ENCODE results near the gene MRPL49.

Gene MRPL49

DNA sequence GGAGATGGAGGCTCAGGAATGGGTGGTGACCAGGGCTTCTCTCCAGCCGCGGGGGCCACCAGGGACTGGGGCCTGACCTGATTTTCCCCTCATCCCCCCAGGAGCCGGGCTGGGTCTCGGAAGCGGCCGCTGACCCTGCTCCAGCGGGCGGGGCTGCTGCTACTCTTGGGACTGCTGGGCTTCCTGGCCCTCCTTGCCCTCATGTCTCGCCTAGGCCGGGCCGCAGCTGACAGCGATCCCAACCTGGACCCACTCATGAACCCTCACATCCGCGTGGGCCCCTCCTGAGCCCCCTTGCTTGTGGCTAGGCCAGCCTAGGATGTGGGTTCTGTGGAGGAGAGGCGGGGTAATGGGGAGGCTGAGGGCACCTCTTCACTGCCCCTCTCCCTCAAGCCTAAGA is 34.3 kb upstream of the MRPL49 start (continued):
- TF ChIP-seq PRDM4 (tag by site-specific recombination; IDR thresholded peaks at IDR 0.05) (no peak), ZBTB20 (tag by site-specific recombination; IDR thresholded peaks at IDR 0.05) (no peak), ZSCAN16 (tag by site-specific recombination; IDR thresholded peaks at IDR 0.05) (no peak), ZBTB21 (tag by site-specific recombination; IDR thresholded peaks at IDR 0.05) (no peak), SALL2 (tag by site-specific recombination; IDR thresholded peaks at IDR 0.05; ENCODE audit: borderline replicate concordance) (no peak), ZNF391 (tag by site-specific recombination; IDR thresholded peaks at IDR 0.05; ENCODE audit: borderline replicate concordance, low read depth) (no peak), ZNF658 (tag by site-specific recombination; IDR thresholded peaks at IDR 0.05) (no peak), ZNF155 (tag by site-specific recombination; IDR thresholded peaks at IDR 0.05) (no peak)
- TF ChIP-seq, protein P1, sequence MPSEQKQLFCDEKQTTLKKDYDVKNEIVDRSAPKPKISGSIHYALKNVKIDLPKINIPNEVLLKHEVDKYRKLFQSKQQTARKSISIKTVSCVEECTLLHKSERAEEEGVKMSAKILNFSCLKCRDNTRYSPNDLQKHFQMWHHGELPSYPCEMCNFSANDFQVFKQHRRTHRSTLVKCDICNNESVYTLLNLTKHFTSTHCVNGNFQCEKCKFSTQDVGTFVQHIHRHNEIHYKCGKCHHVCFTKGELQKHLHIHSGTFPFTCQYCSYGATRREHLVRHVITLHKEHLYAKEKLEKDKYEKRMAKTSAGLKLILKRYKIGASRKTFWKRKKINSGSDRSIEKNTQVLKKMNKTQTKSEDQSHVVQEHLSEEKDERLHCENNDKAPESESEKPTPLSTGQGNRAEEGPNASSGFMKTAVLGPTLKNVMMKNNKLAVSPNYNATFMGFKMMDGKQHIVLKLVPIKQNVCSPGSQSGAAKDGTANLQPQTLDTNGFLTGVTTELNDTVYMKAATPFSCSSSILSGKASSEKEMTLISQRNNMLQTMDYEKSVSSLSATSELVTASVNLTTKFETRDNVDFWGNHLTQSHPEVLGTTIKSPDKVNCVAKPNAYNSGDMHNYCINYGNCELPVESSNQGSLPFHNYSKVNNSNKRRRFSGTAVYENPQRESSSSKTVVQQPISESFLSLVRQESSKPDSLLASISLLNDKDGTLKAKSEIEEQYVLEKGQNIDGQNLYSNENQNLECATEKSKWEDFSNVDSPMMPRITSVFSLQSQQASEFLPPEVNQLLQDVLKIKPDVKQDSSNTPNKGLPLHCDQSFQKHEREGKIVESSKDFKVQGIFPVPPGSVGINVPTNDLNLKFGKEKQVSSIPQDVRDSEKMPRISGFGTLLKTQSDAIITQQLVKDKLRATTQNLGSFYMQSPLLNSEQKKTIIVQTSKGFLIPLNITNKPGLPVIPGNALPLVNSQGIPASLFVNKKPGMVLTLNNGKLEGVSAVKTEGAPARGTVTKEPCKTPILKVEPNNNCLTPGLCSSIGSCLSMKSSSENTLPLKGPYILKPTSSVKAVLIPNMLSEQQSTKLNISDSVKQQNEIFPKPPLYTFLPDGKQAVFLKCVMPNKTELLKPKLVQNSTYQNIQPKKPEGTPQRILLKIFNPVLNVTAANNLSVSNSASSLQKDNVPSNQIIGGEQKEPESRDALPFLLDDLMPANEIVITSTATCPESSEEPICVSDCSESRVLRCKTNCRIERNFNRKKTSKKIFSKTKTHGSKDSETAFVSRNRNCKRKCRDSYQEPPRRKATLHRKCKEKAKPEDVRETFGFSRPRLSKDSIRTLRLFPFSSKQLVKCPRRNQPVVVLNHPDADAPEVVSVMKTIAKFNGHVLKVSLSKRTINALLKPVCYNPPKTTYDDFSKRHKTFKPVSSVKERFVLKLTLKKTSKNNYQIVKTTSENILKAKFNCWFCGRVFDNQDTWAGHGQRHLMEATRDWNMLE (tag by site-specific recombination; conservative IDR thresholded peaks at IDR 0.05; ENCODE audit: low read depth) = no peak
- TF ChIP-seq, protein P2, sequence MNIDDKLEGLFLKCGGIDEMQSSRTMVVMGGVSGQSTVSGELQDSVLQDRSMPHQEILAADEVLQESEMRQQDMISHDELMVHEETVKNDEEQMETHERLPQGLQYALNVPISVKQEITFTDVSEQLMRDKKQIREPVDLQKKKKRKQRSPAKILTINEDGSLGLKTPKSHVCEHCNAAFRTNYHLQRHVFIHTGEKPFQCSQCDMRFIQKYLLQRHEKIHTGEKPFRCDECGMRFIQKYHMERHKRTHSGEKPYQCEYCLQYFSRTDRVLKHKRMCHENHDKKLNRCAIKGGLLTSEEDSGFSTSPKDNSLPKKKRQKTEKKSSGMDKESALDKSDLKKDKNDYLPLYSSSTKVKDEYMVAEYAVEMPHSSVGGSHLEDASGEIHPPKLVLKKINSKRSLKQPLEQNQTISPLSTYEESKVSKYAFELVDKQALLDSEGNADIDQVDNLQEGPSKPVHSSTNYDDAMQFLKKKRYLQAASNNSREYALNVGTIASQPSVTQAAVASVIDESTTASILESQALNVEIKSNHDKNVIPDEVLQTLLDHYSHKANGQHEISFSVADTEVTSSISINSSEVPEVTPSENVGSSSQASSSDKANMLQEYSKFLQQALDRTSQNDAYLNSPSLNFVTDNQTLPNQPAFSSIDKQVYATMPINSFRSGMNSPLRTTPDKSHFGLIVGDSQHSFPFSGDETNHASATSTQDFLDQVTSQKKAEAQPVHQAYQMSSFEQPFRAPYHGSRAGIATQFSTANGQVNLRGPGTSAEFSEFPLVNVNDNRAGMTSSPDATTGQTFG (tag by site-specific recombination; IDR thresholded peaks at IDR 0.05; ENCODE audit: borderline replicate concordance) = no peak
- TF ChIP-seq, protein P3, sequence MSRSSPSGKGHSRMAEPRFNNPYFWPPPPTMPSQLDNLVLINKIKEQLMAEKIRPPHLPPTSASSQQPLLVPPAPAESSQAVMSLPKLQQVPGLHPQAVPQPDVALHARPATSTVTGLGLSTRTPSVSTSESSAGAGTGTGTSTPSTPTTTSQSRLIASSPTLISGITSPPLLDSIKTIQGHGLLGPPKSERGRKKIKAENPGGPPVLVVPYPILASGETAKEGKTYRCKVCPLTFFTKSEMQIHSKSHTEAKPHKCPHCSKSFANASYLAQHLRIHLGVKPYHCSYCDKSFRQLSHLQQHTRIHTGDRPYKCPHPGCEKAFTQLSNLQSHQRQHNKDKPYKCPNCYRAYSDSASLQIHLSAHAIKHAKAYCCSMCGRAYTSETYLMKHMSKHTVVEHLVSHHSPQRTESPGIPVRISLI (tag by site-specific recombination; IDR thresholded peaks at IDR 0.05) = no peak

GRCh38 chr11:65089621-65090020 is 32.5 kb upstream of the MRPL49 start:
- Histone ChIP-seq H3K4me1 (ENCODE audit: control insufficient read depth, insufficient read depth, low read length) (no peaks in the 10 kb centered on the region), H3K9me3 (ENCODE audit: control insufficient read depth, insufficient read depth, low read depth, low read length) (no peaks in the 10 kb centered on the region), H3K27ac (ENCODE audit: extremely low read depth, low read depth, low read length) (no peak overlapping the region), H3K4me3 (ENCODE audit: low read depth, low read length) (no peak overlapping the region), H3K36me3 (ENCODE audit: control insufficient read depth in 2 of 2, insufficient read depth in 1 of 2, low read length in 2 of 2) (peaks cover 0 to 49% of the 10 kb centered on the region in 2 experiments; a peak in 1 of 3 replicates)
- ChIA-PET POLR2A (interaction anchor here (1.0 to 1.2 kb wide), 2 partner anchors 21 to 32 kb away, joined by 3 read pairs; partner anchors contain the start of genes FAU and MRPL49), CTCF (no interaction called here)
- TF ChIP-seq EGR2 (tag by site-specific recombination; IDR thresholded peaks at IDR 0.05; ENCODE audit: low read depth) (no peak), ZSCAN23 (tag by site-specific recombination; IDR thresholded peaks at IDR 0.05) (no peak), ZNF777 (tag by site-specific recombination; IDR thresholded peaks at IDR 0.05; ENCODE audit: borderline replicate concordance) (no peak), ATF2 (tag by site-specific recombination; IDR thresholded peaks at IDR 0.05; ENCODE audit: low read depth) (no peak), ZNF792 (tag by site-specific recombination; IDR thresholded peaks at IDR 0.05) (no peak), ZBTB17 (tag by site-specific recombination; IDR thresholded peaks at IDR 0.05) (no peak), MYNN (tag by site-specific recombination; IDR thresholded peaks at IDR 0.05; ENCODE audit: borderline replicate concordance) (no peak), ZNF146 (tag by site-specific recombination; IDR thresholded peaks at IDR 0.05) (no peak), ZNF274 (IDR thresholded peaks at IDR 0.05; ENCODE audit: low read length) (no peak), ZNF274 (tag by site-specific recombination; IDR thresholded peaks at IDR 0.05; ENCODE audit: borderline replicate concordance) (no peak), HOXC10 (CRISPR knock-in tag; IDR thresholded peaks at IDR 0.05) (no peak), ZNF580 (tag by site-specific recombination; IDR thresholded peaks at IDR 0.05) (no peak)
- TF ChIP-seq, protein P4, sequence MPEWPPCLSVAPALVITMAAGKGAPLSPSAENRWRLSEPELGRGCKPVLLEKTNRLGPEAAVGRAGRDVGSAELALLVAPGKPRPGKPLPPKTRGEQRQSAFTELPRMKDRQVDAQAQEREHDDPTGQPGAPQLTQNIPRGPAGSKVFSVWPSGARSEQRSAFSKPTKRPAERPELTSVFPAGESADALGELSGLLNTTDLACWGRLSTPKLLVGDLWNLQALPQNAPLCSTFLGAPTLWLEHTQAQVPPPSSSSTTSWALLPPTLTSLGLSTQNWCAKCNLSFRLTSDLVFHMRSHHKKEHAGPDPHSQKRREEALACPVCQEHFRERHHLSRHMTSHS (tag by site-specific recombination; IDR thresholded peaks at IDR 0.05) = no peak

All from HEK293 (cell line).